Liver (tissue), 3 donors: Measurements from ENCODE around the gene OR4F15.

Experiments used
- ATF3 ChIP-seq: IDR thresholded peaks from 2 replicates; pipeline ENCODE4 v1.6.1; 2016; ENCODE audit warnings: antibody characterized with exemption
- EGR1 ChIP-seq, 2 donors: IDR thresholded peaks; 2 replicates each; pipeline ENCODE4 v1.6.1; 2016 to 2018; ENCODE audit warnings: antibody characterized with exemption in 2 of 2, low read depth in 2 of 2
- FOXA2 ChIP-seq: IDR thresholded peaks from 2 replicates; pipeline ENCODE4 v1.6.1; 2016; ENCODE audit warnings: antibody characterized with exemption
- MAX ChIP-seq: IDR thresholded peaks from 2 replicates; pipeline ENCODE4 v1.6.1; 2016; ENCODE audit warnings: antibody characterized with exemption
- RAD21 ChIP-seq, 2 donors: IDR thresholded peaks; 2 replicates each; pipeline ENCODE4 v1.6.1; 2016; ENCODE audit warnings: antibody characterized with exemption in 2 of 2, mild to moderate bottlenecking in 2 of 2
- YY1 ChIP-seq: IDR thresholded peaks from 2 replicates; pipeline ENCODE4 v1.6.1; 2016; ENCODE audit warnings: antibody characterized with exemption, mild to moderate bottlenecking
- TF ChIP-seq, protein P1 (sequence below): fragments of 150-350 bp; IDR thresholded peaks from 2 replicates; pipeline ENCODE4 v1.5.1; 2017; ENCODE audit warnings: improper control_type of control experiment, low read depth, low read length; ENCODE audit not compliant: missing input control
- TF ChIP-seq, protein P2 (sequence below): IDR thresholded peaks from 2 replicates; pipeline ENCODE4 v1.6.1; 2016; ENCODE audit warnings: antibody characterized with exemption
- TF ChIP-seq, protein P3 (sequence below): IDR thresholded peaks from 2 replicates; pipeline ENCODE4 v1.6.1; 2016; ENCODE audit warnings: antibody characterized with exemption, mild to moderate bottlenecking
- donor health status: healthy.
- donor health status: healthy.

- TF ChIP-seq MAX: no peak
- TF ChIP-seq, protein P1, sequence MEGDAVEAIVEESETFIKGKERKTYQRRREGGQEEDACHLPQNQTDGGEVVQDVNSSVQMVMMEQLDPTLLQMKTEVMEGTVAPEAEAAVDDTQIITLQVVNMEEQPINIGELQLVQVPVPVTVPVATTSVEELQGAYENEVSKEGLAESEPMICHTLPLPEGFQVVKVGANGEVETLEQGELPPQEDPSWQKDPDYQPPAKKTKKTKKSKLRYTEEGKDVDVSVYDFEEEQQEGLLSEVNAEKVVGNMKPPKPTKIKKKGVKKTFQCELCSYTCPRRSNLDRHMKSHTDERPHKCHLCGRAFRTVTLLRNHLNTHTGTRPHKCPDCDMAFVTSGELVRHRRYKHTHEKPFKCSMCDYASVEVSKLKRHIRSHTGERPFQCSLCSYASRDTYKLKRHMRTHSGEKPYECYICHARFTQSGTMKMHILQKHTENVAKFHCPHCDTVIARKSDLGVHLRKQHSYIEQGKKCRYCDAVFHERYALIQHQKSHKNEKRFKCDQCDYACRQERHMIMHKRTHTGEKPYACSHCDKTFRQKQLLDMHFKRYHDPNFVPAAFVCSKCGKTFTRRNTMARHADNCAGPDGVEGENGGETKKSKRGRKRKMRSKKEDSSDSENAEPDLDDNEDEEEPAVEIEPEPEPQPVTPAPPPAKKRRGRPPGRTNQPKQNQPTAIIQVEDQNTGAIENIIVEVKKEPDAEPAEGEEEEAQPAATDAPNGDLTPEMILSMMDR: no peak
- TF ChIP-seq FOXA2: no peak
- no peak for TF ChIP-seq ATF3
- no peak for TF ChIP-seq RAD21 (IDR thresholded peaks at IDR 0.05)
- TF ChIP-seq YY1: no peak
- TF ChIP-seq, protein P2, sequence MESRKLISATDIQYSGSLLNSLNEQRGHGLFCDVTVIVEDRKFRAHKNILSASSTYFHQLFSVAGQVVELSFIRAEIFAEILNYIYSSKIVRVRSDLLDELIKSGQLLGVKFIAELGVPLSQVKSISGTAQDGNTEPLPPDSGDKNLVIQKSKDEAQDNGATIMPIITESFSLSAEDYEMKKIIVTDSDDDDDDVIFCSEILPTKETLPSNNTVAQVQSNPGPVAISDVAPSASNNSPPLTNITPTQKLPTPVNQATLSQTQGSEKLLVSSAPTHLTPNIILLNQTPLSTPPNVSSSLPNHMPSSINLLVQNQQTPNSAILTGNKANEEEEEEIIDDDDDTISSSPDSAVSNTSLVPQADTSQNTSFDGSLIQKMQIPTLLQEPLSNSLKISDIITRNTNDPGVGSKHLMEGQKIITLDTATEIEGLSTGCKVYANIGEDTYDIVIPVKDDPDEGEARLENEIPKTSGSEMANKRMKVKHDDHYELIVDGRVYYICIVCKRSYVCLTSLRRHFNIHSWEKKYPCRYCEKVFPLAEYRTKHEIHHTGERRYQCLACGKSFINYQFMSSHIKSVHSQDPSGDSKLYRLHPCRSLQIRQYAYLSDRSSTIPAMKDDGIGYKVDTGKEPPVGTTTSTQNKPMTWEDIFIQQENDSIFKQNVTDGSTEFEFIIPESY: no peak
- no peak for TF ChIP-seq EGR1 (IDR thresholded peaks at IDR 0.05; ENCODE audit: low read depth in 2 of 2)
- TF ChIP-seq, protein P3, sequence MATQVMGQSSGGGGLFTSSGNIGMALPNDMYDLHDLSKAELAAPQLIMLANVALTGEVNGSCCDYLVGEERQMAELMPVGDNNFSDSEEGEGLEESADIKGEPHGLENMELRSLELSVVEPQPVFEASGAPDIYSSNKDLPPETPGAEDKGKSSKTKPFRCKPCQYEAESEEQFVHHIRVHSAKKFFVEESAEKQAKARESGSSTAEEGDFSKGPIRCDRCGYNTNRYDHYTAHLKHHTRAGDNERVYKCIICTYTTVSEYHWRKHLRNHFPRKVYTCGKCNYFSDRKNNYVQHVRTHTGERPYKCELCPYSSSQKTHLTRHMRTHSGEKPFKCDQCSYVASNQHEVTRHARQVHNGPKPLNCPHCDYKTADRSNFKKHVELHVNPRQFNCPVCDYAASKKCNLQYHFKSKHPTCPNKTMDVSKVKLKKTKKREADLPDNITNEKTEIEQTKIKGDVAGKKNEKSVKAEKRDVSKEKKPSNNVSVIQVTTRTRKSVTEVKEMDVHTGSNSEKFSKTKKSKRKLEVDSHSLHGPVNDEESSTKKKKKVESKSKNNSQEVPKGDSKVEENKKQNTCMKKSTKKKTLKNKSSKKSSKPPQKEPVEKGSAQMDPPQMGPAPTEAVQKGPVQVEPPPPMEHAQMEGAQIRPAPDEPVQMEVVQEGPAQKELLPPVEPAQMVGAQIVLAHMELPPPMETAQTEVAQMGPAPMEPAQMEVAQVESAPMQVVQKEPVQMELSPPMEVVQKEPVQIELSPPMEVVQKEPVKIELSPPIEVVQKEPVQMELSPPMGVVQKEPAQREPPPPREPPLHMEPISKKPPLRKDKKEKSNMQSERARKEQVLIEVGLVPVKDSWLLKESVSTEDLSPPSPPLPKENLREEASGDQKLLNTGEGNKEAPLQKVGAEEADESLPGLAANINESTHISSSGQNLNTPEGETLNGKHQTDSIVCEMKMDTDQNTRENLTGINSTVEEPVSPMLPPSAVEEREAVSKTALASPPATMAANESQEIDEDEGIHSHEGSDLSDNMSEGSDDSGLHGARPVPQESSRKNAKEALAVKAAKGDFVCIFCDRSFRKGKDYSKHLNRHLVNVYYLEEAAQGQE: no peak
These were observed 3.8 kb upstream of the OR4F15 start for GRCh38 chr15:101808201-101808600.
